HepG2 (cell line): ENCODE measurements around the gene SLC22A14. TPM values are rescaled to one million over a fixed set of nuclear protein-coding genes. Genes with fewer than 3 reads are reported as not detected.

Source experiments
- ARHGAP35 ChIP-seq: sonication (generic); formaldehyde crosslinking; IDR thresholded peaks from 2 replicates; pipeline ENCODE4 v1.9.0; 2022; ENCODE audit warnings: mild to moderate bottlenecking, inconsistent platforms, moderate library complexity, missing genetic modification reagents, borderline replicate concordance
- GATAD1 ChIP-seq: IDR thresholded peaks from 2 replicates; pipeline ENCODE4 v1.6.1; 2016; ENCODE audit warnings: missing genetic modification reagents, missing compliant biosample characterization
- HCFC1 ChIP-seq: fragments of 150-350 bp; IDR thresholded peaks from 2 replicates; pipeline ENCODE4 v1.6.1; 2014; ENCODE audit warnings: low read depth, low read length
- HNRNPH1 ChIP-seq: fragments of 200-400 bp; formaldehyde crosslinking; optimal IDR thresholded peaks from 2 replicates; pipeline ENCODE3; 2017; ENCODE audit warnings: mild to moderate bottlenecking, low read depth, low read length
- NFYB ChIP-seq: sonication (generic); formaldehyde crosslinking; IDR thresholded peaks from 2 replicates; pipeline ENCODE4 v1.4.0; 2020; ENCODE audit warnings: missing genetic modification reagents
- PBX2 ChIP-seq: IDR thresholded peaks from 2 replicates; pipeline ENCODE4 v1.6.1; 2016; ENCODE audit warnings: control low read depth
- SOX13 ChIP-seq, 3 experiments: fragments of 450-650 bp in 1 of 3; sonication (generic) in 1 of 3; formaldehyde crosslinking in 1 of 3; IDR thresholded peaks in 2 of 3; conservative IDR thresholded peaks in 1 of 3; 2 replicates each; pipeline versions ENCODE4 v1.5.0 to v1.6.1; 2016 to 2020; ENCODE audit warnings: antibody characterized with exemption in 1 of 3, mild to moderate bottlenecking in 1 of 3, missing compliant biosample characterization in 1 of 3, missing genetic modification reagents in 1 of 3, moderate library complexity in 1 of 3
- ZFP36L1 ChIP-seq: sonication (generic); formaldehyde crosslinking; IDR thresholded peaks from 2 replicates; pipeline ENCODE4 v1.8.0; 2022; ENCODE audit warnings: mild to moderate bottlenecking, missing genetic modification reagents, moderate library complexity
- ZNF501 ChIP-seq: sonication (generic); formaldehyde crosslinking; IDR thresholded peaks from 2 replicates; pipeline ENCODE4 v1.5.1; 2020; ENCODE audit warnings: mild to moderate bottlenecking, moderate library complexity, missing genetic modification reagents
- ZNF546 ChIP-seq: sonication (generic); formaldehyde crosslinking; conservative IDR thresholded peaks from 2 replicates; pipeline ENCODE4 v1.8.1; 2023; ENCODE audit warnings: mild to moderate bottlenecking, missing genetic modification reagents
- ZNF660 ChIP-seq: sonication (generic); formaldehyde crosslinking; IDR thresholded peaks from 2 replicates; pipeline ENCODE4 v1.5.1; 2020; ENCODE audit warnings: mild to moderate bottlenecking, low read depth, missing genetic modification reagents, borderline replicate concordance
- ZNF746 ChIP-seq: sonication (generic); formaldehyde crosslinking; IDR thresholded peaks from 2 replicates; pipeline ENCODE4 v1.8.0; 2022; ENCODE audit warnings: mild to moderate bottlenecking, missing genetic modification reagents
- ZSCAN9 ChIP-seq: IDR thresholded peaks from 2 replicates; pipeline ENCODE4 v1.6.1; 2016; ENCODE audit warnings: borderline replicate concordance
- polyA plus RNA-seq, 8 experiments: library from polyadenylated mRNA; depleted of rRNA in 3 of 8; stranded (reverse) in 7 of 8; unstranded in 1 of 8; fragments of >200 nt; fragmentation: Illumina TruSeq in 4 of 8; extraction: Trizol in 4 of 8; gene quantifications; 2 replicates each; pipeline versions ENCODE4 v1.2.1 to v1.2.3, GENCODE V29; 2011 to 2016; ENCODE audit warnings: low read depth in 4 of 8, missing spikeins in 1 of 8, mixed read lengths in 1 of 8; ENCODE audit not compliant: insufficient read depth in 1 of 8
- total RNA-seq, 5 experiments: library from RNA; depleted of rRNA; stranded (reverse); fragments of >200 nt; fragmentation: Illumina TruSeq; extraction: Trizol; gene quantifications; 2 replicates each; pipeline ENCODE4 v1.2.3, GENCODE V29; 2016; ENCODE audit warnings: low read depth in 1 of 5
- TF ChIP-seq, protein P1 (sequence below): sonication (generic); formaldehyde crosslinking; IDR thresholded peaks from 2 replicates; pipeline ENCODE4 v1.4.0; 2020; ENCODE audit warnings: low read depth, missing genetic modification reagents
- TF ChIP-seq, protein P2 (sequence below): sonication (generic); formaldehyde crosslinking; IDR thresholded peaks from 2 replicates; pipeline ENCODE4 v1.8.0; 2022; ENCODE audit warnings: missing genetic modification reagents, mild to moderate bottlenecking, moderate library complexity, borderline replicate concordance
- TF ChIP-seq, protein P3 (sequence below): sonication (generic); formaldehyde crosslinking; IDR thresholded peaks from 2 replicates; pipeline ENCODE4 v1.9.0; 2022; ENCODE audit warnings: low read depth, missing genetic modification reagents

Gene SLC22A14
- total and polyA plus RNA-seq, 2 of the 13 experiments (the other 11 are each of a cell fraction or from before 2014, with no cell fraction given): 0.03 TPM; not detected in 1

DNA sequence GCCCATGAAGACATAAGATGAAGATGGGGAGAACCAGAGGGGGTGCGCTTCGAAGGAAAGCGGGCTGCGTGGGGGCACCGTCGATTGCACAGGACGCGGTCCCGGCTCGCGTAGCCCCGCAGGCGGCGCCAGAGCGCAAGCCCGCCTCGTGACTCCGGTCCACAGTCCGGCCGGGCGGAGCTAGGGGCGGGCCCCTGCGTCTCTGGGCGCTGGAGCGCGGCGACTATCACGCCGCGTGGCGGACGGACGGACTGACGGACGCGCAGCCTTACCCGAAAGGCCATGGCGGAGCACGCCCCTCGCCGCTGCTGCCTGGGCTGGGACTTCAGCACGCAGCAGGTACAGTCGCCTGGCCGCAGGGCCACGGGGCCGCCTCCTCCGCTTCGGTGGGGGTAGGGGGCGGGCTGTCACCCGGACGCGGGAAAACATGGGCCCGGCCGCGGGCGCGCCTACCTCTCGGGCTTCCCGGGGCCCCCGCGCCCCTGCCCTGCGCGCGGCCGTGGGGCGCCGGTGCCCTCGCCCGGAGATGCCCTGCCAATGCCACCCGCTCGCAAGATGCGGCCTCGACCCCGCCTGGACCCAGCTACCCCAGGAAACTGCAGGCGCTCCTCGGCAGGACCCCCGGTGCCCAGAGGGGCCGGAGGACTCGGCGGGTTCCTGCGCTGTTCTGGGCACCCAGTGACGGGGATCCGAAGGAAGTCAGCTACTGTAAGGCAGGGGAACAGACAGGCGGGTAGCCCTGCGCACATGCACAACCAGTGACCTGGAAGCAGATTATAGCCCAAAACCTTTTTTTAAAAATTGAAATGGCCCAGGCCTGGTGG, 64.7 kb downstream of the SLC22A14 start, which contains the start of gene XYLB (continued):
- TF ChIP-seq, protein P1, sequence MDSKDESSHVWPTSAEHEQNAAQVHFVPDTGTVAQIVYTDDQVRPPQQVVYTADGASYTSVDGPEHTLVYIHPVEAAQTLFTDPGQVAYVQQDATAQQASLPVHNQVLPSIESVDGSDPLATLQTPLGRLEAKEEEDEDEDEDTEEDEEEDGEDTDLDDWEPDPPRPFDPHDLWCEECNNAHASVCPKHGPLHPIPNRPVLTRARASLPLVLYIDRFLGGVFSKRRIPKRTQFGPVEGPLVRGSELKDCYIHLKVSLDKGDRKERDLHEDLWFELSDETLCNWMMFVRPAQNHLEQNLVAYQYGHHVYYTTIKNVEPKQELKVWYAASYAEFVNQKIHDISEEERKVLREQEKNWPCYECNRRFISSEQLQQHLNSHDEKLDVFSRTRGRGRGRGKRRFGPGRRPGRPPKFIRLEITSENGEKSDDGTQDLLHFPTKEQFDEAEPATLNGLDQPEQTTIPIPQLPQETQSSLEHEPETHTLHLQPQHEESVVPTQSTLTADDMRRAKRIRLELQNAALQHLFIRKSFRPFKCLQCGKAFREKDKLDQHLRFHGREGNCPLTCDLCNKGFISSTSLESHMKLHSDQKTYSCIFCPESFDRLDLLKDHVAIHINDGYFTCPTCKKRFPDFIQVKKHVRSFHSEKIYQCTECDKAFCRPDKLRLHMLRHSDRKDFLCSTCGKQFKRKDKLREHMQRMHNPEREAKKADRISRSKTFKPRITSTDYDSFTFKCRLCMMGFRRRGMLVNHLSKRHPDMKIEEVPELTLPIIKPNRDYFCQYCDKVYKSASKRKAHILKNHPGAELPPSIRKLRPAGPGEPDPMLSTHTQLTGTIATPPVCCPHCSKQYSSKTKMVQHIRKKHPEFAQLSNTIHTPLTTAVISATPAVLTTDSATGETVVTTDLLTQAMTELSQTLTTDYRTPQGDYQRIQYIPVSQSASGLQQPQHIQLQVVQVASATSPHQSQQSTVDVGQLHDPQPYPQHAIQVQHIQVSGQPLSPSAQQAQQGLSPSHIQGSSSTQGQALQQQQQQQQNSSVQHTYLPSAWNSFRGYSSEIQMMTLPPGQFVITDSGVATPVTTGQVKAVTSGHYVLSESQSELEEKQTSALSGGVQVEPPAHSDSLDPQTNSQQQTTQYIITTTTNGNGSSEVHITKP (CRISPR knock-in tag): peak; percentile 64; the same call in 1 of the 2 replicates
- TF ChIP-seq ZNF546 (peak; percentile 83), ZNF746 (CRISPR knock-in tag) (0 out of 2 replicates have a peak, but pooled peaks have one; percentile 70), HNRNPH1 (no peak), NFYB (CRISPR knock-in tag) (peak; percentile 45; the same call in 1 of the 2 replicates), ZNF660 (no peak; the same call in 1 of the 2 replicates), ZNF501 (peak; percentile 80), SOX13 (IDR thresholded peaks at IDR 0.05) (no peak), SOX13 (CRISPR knock-in tag; conservative IDR thresholded peaks at IDR 0.05 in 1 of 2, IDR thresholded peaks at IDR 0.05 in 1 of 2) (peak in 1 of 2 experiments; percentile 63; a peak in 1 of 4 replicates), ZFP36L1 (CRISPR knock-in tag) (no peak; the same call in 1 of the 2 replicates), PBX2 (no peak), ARHGAP35 (no peak; the same call in 1 of the 2 replicates), HCFC1 (no peak), GATAD1 (CRISPR knock-in tag) (peak; percentile 73), ZSCAN9 (CRISPR knock-in tag) (peak; percentile 88)
- TF ChIP-seq, protein P2, sequence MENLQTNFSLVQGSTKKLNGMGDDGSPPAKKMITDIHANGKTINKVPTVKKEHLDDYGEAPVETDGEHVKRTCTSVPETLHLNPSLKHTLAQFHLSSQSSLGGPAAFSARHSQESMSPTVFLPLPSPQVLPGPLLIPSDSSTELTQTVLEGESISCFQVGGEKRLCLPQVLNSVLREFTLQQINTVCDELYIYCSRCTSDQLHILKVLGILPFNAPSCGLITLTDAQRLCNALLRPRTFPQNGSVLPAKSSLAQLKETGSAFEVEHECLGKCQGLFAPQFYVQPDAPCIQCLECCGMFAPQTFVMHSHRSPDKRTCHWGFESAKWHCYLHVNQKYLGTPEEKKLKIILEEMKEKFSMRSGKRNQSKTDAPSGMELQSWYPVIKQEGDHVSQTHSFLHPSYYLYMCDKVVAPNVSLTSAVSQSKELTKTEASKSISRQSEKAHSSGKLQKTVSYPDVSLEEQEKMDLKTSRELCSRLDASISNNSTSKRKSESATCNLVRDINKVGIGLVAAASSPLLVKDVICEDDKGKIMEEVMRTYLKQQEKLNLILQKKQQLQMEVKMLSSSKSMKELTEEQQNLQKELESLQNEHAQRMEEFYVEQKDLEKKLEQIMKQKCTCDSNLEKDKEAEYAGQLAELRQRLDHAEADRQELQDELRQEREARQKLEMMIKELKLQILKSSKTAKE (CRISPR knock-in tag): no peak
- TF ChIP-seq, protein P3, sequence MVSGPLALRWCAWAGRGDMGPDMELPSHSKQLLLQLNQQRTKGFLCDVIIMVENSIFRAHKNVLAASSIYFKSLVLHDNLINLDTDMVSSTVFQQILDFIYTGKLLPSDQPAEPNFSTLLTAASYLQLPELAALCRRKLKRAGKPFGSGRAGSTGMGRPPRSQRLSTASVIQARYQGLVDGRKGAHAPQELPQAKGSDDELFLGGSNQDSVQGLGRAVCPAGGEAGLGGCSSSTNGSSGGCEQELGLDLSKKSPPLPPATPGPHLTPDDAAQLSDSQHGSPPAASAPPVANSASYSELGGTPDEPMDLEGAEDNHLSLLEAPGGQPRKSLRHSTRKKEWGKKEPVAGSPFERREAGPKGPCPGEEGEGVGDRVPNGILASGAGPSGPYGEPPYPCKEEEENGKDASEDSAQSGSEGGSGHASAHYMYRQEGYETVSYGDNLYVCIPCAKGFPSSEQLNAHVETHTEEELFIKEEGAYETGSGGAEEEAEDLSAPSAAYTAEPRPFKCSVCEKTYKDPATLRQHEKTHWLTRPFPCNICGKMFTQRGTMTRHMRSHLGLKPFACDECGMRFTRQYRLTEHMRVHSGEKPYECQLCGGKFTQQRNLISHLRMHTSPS: peak; percentile 73
